ENCODE measurements around the gene JAK1.

JAK1 gene

DNA sequence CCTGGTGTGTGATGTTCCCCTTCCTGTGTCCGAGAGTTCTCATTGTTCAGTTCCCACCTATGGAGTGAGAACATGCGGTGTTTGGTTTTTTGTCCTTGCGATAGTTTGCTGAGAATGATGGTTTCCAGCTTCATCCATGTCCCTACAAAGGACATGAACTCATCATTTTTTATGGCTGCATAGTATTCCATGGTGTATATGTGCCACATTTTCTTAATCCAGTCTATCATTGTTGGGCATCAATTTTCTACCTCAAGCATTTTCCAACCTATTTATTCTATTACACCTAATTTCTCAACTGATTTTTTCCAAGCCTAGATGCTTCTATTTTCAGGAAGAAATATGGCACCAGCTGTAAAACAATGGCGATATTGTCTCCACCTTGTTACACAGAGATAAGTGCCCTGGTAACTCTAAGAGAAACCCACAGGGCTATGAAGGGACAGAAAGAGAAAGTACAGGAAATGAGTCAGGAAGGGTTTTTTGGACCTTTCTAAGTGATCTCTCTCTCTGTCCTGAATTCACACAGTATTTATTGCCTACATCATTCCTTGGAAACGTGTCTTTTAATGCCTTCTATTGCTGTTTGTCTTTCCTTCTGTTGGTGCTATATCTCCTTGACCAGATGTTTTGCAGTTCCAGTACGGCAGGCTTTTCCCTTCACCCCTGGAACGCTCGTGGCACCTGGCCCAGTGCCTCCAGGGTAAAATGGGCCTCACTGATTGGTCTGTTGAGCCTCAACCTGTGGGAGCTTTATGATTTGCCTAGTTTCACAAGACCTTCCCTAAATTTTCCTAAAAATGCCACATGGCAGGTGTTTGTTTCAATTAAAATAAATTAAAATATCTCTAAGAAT, 14.6 kb upstream of the JAK1 start:
- DNase-seq (ENCODE audit: low spot score) = no peak

- no peak for DNase-seq (ENCODE audit: low spot score)
Observed at GRCh38 chr1:64979358-64979757, 13.0 kb upstream of the JAK1 start.

DNA sequence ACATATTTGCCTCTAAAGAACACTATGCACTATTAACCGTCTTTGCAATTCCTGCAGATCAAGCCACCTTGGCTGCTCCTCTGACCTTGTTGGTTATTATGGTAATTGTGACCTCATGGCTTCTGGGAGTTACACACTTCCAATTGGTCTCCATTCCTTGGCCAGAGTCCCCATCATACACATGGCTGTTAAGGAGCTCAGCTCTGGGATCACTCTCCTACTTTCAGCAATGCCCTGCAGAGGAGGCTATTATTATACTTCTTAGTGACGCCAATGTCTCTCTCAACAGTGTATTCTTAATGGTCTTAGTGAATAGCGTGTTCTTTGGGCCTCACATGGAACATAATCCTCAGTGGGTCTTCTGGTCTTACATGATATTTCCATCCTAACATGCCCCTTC, 10.0 kb upstream of the JAK1 start:
- DNase-seq (ENCODE audit: low spot score) = no peak

DNA sequence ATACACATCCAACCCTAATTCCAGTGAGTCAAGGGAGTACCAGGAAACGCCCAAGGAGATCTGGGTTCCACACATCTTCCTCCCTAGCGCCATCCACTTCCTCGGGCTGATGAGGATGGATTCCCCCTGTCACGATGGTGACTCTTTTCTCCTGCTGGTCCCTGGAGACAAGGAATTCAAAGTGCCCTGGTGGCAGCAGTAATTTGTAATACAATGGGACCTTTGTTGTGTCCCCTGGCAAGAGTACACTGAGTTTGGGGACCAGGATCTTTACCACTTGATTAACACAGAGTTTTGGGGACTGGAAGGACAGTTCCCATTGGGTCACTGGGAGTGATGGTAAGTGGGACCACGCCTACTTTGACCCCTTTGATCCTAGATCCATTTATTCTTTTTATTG, 9.4 kb upstream of the JAK1 start:
- no peak for DNase-seq (ENCODE audit: low spot score)

DNA sequence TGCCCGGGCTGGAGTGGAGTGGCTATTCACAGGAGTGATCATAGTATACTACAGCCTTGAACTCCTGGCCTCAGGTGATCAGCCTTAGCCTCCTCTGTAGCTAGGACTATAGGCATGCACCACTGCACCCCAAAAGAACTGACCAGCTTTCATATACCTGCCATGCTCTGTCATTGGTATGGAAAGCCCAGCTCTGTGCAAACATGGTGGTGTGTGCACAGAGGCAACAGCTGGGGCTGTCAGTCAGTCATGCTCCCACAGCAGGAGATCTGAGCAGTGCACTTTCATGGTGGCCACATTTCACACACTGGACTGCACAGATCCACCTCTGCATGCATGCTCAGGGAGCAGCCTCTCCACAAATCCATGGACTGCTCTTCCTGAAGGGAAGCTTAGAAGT, 8.8 kb upstream of the JAK1 start:
- no peak for DNase-seq (ENCODE audit: low spot score)

DNA sequence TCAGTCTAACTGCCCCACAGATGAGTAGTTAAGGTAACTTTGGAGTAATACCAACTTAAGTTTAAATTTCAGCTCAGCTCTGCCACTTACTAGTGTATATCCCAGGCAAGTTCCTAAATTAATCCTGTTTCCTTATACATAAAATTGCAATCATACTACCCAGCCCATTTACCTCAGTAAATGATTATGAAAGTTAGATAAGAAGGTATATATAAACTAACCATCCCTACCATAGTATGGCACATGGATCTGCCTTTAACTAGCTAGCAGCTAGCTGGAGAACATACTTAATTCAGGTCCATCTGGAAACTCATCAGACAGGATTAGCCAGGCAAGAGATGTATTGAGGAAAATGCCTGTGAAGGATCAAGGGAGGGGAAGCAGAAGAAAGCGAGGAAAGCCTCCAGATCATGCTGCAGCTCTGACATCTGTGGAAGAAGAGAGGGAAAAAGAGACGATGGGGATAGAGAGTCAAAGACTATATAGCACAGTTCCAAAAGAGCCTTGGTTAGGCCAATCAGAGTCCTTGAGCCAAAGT, 8.0 kb upstream of the JAK1 start:
- DNase-seq (ENCODE audit: low spot score) = peak; percentile 25

GRCh38 chr1:64973061-64973647, 6.8 kb upstream of the JAK1 start:
- DNase-seq (ENCODE audit: low spot score) = no peak

DNA sequence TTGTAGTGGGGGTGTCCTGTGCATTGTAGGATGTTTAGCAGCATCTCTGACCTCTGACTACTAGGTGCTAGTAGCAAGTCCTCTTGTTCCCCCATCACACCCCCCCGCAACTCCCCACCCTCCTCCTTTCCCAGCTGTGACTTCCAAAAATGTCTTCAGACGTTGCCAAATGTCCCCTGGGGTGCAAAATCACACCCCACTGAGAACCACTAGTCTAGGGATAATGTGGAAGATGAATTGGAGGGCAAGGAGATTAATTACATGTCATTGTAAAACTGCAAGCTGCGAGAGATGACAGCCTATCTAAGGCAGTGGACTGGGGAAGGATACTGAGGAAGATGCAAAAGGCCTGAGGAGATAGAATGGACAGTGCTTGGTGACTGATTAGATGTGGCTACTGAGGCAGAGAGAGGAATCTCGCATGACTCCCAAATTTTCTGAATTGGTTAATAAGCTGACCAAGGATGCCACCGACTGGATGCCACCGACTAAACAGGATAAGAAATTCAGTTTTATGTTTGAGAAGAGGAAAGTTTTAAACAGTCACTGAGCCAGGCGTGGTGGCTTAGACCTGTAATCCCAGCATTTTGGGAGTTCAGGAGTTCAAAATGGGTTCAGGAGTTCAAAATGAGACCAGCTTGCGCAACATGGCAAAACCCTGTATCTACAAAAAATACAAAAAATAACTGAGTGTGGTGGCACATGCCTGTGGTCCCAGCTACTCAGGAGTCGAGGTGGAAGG, 3.1 kb upstream of the JAK1 start:
- DNase-seq (ENCODE audit: low spot score) = no peak

- DNase-seq (ENCODE audit: low spot score) = no peak
Observed at GRCh38 chr1:64967381-64967780, 1.0 kb upstream of the JAK1 start.

DNA sequence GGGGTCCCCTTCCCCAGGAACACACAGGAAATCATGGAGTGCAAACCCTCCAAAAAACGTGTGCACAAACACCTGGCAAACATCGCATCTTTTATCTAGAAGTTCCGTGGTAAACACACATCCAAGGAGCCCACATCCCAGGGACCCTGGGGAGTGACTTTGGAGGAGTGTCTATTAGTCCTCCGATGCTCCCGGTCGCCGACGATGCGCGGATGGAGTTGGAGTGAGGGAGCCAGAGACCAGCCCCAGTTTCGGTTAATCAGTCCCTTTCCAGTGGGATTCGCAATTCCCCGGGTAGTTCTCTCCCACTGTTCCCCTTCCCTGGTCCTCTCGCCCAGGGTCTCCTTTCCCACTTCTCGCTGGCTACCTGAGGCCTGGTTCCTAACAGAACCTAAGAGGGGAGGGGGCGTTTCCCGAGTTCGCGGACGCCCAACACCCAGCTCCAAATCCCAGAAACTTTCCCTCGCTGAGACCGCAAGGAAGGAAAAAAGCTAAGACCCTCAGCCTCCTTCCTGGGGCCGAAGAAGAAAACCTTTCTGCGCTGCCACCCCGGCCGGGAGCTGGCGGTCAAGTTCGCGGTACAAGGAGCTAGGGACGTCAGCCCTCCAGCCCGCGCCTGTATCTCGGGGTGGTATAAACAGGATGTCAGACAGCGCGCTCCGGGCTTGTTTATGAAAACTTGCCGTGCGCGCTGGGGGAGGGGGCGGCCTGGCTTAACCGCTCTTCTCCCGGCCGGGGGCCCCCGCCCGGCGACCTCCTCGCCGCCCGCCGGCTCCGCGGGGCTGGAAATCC, 787 bp downstream of the JAK1 start:
- DNase-seq (ENCODE audit: low spot score) = peak; percentile 48

GRCh38 chr1:64963466-64963865, 2.9 kb downstream of the JAK1 start:
- no peak for DNase-seq (ENCODE audit: low spot score)

DNA sequence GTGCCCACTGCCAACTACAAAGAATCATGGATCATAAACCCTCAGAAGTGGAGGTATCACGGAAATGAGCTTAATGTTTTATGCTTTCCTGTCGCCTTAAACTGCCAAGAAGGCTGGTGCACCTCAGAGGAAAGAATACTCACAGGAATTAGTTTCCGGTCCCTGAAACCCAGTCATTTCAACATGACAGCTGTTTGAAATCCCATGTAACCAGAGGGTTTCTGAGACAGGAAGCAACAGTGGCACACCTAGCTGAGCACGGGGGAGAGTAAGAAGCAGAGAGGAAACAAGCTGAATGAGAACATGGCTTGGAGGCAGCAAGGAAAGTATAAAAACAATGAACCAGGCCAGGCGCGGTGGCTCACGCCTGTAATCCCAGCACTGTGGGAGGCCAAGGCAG, 3.9 kb downstream of the JAK1 start:
- no peak for DNase-seq (ENCODE audit: low spot score)

- DNase-seq (ENCODE audit: low spot score) = no peak
Observed at GRCh38 chr1:64961923-64962322, 4.4 kb downstream of the JAK1 start.

DNA sequence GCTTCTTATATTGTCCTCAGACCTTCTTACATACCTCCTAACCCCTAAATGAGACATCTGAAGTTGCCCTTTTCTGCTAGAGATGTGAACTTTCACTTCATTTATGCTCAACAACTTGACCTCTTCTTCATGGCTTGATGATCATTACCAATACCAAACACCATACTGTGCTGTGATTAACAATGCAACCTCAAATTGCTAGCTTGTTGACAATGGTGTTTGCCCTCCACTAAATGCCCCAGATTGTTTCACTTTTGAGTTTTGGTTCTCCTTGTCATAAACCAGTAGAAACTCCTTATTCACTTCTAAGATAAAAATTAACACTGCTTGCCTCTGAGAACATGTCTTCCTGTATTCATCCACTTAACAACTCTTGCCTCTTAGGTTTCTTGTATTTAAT, 5.6 kb downstream of the JAK1 start:
- no peak for DNase-seq (ENCODE audit: low spot score)

- no peak for DNase-seq (ENCODE audit: low spot score)
Observed at GRCh38 chr1:64959986-64960385, 6.4 kb downstream of the JAK1 start.

GRCh38 chr1:64956733-64957441, 9.5 kb downstream of the JAK1 start:
- no peak for DNase-seq (ENCODE audit: low spot score)

- DNase-seq (ENCODE audit: low spot score) = no peak
Observed at GRCh38 chr1:64956010-64956640, 10.2 kb downstream of the JAK1 start.

GRCh38 chr1:64955097-64956009, 11.0 kb downstream of the JAK1 start:
- no peak for DNase-seq (ENCODE audit: low spot score)

DNA sequence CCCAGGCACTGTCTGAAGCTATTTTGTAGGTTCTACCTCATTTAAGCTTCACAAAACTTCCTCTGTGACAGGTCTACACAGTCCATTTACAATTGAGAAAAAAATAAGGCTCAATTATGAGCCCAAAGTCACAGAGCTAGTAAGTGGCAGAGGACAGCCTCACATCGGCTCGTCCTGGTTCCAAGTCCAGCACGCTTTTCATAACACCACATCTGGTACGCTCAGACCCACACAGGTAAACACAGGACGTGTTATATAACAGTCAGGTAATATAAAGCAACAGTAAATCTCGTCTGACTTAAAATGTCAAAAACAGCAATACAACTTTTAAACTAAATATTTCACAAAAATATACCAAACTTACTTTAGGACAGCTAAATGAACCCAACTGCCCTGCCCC, 13.1 kb downstream of the JAK1 start:
- DNase-seq (ENCODE audit: low spot score) = no peak

DNA sequence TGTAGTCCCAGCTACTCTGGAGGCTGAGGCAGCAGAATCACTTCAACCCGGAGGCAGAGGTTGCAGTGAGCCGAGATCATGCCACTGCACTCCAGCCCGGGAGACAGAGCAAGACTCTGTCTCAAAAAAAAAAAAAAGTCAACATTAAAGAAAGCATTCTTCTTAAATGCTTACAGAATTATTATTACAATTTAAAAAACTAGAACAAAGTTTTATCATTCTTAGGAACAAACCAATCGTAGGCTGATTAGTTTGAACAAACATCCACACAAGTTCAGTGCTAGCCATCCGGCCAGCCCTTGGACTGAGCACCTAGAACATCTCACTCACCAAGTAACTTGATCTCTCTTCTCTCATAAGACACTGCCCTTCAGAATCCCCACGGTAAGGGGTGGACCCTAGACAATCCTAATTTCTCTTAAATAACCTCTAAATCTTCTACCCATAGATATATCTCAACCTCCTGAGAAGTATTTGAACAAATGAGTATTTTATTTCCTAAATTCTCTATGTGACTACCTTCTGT, 16.0 kb downstream of the JAK1 start:
- no peak for DNase-seq (ENCODE audit: low spot score)
